ENCODE measurements around the gene CHRNA10.

- no peak for TF ChIP-seq CTCF (IDR thresholded peaks at IDR 0.05)
- no peak for TF ChIP-seq POLR2A (IDR thresholded peaks at IDR 0.05)
These were observed 15.6 kb upstream of the CHRNA10 start for GRCh38 chr11:3686751-3687150.

All from thyroid gland (tissue), 4 donors.